Measurements from ENCODE around the gene EBP. TPM values are rescaled to one million over a fixed set of nuclear protein-coding genes. Genes with fewer than 3 reads are reported as not detected.

EBP gene
- total and polyA plus RNA-seq, 2 experiments from 2014 or later = 128 to 176 TPM

DNA sequence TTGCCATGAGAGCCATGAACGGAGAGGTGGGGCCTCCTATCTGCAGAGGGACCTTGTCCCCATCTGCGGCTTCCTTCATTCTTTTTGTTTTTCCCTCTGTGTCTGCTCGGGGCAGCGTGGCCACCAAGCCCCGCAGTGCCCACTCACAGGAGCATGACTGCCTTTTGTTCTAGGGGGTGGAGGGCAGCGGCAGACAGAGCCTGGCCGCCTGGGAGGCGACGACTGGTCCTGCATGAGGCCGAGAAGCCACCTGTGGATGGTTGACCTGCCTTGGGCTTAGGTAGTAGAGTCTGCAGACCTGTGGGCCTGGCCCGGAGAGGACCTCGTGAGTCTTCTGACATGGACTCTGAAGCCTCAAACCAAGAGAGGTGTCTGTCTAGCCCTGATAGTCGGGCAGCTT is 54.0 kb downstream of the EBP start (continued):
- TF ChIP-seq, protein P1, sequence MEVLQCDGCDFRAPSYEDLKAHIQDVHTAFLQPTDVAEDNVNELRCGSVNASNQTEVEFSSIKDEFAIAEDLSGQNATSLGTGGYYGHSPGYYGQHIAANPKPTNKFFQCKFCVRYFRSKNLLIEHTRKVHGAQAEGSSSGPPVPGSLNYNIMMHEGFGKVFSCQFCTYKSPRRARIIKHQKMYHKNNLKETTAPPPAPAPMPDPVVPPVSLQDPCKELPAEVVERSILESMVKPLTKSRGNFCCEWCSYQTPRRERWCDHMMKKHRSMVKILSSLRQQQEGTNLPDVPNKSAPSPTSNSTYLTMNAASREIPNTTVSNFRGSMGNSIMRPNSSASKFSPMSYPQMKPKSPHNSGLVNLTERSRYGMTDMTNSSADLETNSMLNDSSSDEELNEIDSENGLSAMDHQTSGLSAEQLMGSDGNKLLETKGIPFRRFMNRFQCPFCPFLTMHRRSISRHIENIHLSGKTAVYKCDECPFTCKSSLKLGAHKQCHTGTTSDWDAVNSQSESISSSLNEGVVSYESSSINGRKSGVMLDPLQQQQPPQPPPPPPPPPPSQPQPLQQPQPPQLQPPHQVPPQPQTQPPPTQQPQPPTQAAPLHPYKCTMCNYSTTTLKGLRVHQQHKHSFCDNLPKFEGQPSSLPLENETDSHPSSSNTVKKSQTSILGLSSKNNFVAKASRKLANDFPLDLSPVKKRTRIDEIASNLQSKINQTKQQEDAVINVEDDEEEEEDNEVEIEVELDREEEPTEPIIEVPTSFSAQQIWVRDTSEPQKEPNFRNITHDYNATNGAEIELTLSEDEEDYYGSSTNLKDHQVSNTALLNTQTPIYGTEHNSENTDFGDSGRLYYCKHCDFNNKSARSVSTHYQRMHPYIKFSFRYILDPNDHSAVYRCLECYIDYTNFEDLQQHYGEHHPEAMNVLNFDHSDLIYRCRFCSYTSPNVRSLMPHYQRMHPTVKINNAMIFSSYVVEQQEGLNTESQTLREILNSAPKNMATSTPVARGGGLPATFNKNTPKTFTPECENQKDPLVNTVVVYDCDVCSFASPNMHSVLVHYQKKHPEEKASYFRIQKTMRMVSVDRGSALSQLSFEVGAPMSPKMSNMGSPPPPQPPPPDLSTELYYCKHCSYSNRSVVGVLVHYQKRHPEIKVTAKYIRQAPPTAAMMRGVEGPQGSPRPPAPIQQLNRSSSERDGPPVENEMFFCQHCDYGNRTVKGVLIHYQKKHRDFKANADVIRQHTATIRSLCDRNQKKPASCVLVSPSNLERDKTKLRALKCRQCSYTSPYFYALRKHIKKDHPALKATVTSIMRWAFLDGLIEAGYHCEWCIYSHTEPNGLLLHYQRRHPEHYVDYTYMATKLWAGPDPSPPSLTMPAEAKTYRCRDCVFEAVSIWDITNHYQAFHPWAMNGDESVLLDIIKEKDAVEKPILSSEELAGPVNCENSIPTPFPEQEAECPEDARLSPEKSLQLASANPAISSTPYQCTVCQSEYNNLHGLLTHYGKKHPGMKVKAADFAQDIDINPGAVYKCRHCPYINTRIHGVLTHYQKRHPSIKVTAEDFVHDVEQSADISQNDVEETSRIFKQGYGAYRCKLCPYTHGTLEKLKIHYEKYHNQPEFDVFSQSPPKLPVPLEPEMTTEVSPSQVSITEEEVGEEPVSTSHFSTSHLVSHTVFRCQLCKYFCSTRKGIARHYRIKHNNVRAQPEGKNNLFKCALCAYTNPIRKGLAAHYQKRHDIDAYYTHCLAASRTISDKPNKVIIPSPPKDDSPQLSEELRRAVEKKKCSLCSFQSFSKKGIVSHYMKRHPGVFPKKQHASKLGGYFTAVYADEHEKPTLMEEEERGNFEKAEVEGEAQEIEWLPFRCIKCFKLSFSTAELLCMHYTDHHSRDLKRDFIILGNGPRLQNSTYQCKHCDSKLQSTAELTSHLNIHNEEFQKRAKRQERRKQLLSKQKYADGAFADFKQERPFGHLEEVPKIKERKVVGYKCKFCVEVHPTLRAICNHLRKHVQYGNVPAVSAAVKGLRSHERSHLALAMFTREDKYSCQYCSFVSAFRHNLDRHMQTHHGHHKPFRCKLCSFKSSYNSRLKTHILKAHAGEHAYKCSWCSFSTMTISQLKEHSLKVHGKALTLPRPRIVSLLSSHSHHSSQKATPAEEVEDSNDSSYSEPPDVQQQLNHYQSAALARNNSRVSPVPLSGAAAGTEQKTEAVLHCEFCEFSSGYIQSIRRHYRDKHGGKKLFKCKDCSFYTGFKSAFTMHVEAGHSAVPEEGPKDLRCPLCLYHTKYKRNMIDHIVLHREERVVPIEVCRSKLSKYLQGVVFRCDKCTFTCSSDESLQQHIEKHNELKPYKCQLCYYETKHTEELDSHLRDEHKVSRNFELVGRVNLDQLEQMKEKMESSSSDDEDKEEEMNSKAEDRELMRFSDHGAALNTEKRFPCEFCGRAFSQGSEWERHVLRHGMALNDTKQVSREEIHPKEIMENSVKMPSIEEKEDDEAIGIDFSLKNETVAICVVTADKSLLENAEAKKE (CRISPR knock-in tag; IDR thresholded peaks at IDR 0.05) = no peak
- TF ChIP-seq JUNB (IDR thresholded peaks at IDR 0.05; ENCODE audit: unreplicated experiment) (no peak), STAT1 (IDR thresholded peaks at IDR 0.05; ENCODE audit: unreplicated experiment) (no peak), ZNF331 (CRISPR knock-in tag; IDR thresholded peaks at IDR 0.05; ENCODE audit: low read depth) (no peak)
- TF ChIP-seq, protein P2, sequence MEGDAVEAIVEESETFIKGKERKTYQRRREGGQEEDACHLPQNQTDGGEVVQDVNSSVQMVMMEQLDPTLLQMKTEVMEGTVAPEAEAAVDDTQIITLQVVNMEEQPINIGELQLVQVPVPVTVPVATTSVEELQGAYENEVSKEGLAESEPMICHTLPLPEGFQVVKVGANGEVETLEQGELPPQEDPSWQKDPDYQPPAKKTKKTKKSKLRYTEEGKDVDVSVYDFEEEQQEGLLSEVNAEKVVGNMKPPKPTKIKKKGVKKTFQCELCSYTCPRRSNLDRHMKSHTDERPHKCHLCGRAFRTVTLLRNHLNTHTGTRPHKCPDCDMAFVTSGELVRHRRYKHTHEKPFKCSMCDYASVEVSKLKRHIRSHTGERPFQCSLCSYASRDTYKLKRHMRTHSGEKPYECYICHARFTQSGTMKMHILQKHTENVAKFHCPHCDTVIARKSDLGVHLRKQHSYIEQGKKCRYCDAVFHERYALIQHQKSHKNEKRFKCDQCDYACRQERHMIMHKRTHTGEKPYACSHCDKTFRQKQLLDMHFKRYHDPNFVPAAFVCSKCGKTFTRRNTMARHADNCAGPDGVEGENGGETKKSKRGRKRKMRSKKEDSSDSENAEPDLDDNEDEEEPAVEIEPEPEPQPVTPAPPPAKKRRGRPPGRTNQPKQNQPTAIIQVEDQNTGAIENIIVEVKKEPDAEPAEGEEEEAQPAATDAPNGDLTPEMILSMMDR (conservative IDR thresholded peaks at IDR 0.05; ENCODE audit: low read depth in 2 of 2) = no peak
- TF ChIP-seq, protein P3, sequence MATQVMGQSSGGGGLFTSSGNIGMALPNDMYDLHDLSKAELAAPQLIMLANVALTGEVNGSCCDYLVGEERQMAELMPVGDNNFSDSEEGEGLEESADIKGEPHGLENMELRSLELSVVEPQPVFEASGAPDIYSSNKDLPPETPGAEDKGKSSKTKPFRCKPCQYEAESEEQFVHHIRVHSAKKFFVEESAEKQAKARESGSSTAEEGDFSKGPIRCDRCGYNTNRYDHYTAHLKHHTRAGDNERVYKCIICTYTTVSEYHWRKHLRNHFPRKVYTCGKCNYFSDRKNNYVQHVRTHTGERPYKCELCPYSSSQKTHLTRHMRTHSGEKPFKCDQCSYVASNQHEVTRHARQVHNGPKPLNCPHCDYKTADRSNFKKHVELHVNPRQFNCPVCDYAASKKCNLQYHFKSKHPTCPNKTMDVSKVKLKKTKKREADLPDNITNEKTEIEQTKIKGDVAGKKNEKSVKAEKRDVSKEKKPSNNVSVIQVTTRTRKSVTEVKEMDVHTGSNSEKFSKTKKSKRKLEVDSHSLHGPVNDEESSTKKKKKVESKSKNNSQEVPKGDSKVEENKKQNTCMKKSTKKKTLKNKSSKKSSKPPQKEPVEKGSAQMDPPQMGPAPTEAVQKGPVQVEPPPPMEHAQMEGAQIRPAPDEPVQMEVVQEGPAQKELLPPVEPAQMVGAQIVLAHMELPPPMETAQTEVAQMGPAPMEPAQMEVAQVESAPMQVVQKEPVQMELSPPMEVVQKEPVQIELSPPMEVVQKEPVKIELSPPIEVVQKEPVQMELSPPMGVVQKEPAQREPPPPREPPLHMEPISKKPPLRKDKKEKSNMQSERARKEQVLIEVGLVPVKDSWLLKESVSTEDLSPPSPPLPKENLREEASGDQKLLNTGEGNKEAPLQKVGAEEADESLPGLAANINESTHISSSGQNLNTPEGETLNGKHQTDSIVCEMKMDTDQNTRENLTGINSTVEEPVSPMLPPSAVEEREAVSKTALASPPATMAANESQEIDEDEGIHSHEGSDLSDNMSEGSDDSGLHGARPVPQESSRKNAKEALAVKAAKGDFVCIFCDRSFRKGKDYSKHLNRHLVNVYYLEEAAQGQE (IDR thresholded peaks at IDR 0.05; ENCODE audit: unreplicated experiment) = no peak

Data from GM23338 (cell line).